ENCODE results near the gene RND2.
"Not testable (repeated sequence)": the region's sequence is repeated elsewhere in the genome, so short reads cannot be mapped to it uniquely, and the experiment has no call there.

GRCh38 chr17:42975701-42976100, 49.3 kb upstream of the RND2 start:
- not testable (repeated sequence) for TF ChIP-seq CTCF (conservative IDR thresholded peaks at IDR 0.05); ZFX (IDR thresholded peaks at IDR 0.05)
